ENCODE results near the gene TRIM58.

TRIM58 gene

DNA sequence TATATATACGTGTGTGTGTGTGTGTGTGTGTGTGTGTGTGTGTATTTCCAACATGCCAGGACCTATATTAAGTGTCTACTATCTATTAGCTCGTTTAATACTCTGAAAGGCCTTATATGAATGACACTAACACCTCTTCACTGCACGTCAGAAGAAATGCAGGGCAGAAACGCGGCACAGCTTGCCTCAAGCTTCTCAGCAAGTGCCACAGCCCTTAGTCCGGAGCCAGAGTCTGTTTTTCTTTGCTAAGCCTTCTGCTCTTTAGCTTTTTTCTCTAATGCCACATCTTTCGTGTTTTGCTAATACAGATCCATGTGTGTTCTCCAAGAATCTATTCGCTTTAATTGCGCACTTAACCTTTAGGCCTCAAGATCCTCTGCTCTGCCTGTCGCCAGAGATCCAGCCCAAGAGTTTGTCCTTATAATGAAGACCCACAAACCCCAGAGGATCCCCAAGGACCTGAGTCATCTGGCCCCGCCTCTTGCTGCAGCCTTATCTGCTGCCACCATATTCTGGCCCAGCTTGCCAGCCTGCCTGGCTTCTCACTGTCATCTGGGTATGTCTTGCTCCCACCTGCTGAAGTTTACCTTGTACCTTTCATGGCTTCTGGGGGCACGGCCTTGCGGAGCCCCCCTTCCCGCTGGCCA is 2.0 kb upstream of the TRIM58 start:
- no peak overlapping the region for H3K4me3 ChIP-seq (ENCODE audit: low read length)
- no peak for TF ChIP-seq ZNF274 (IDR thresholded peaks at IDR 0.05; ENCODE audit: low read depth, low read length)

DNA sequence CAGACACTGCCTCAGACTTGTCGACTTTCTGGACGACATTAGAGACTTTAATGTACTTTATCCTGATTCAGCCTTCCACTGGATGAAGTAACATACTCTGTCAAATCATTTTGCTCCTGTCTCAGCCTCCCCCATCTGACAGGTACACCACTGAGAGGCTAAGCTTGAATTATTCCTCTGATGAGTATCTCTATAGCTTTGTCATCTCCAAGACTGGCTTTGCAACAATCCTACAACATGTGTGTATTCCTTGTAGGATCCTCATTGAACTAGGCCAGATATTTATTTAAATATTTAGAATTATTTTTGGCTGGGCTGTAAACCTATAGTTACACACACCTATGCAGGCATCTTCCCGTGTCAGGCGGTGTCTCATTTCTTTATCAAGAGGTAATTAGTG is 1.1 kb upstream of the TRIM58 start:
- TF ChIP-seq ZNF274 (IDR thresholded peaks at IDR 0.05; ENCODE audit: low read depth, low read length): no peak

DNA sequence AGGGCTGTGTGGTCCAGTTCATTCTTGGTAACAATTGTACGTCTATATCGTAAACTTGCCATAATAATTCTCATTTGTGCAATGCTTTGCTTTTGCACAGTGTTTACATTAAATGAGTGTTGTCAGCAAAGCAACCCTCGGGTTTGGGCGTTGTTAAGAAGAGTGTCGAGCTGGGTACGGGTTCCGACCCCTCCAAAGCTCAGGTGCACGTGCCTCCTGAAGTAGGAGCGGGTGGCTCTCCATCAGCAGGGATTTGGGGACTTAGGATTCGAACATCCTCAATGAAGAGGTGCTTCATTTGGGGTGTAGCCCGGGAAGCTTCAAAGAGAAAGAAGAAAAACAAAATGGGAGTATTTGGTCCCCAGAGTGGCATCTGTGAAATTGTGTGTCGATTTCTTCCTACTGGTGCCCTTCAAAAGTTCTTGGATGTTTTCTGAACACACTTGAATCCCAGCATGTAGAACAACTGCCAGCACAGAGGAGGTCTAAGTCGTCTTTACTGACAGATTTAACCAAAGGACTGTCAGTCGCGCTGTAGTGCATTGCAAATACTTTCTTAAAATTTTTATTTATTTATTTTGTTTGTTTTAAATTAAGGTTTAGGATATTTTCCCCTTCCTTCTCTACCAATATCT is 1.1 kb downstream of the TRIM58 start:
- no peak overlapping the region for H3K4me3 ChIP-seq (ENCODE audit: low read length)
- TF ChIP-seq ZNF274 (IDR thresholded peaks at IDR 0.05; ENCODE audit: low read depth, low read length): no peak

More for the DNA sequence above, 1.1 kb upstream of the TRIM58 start:
- H3K4me3 ChIP-seq (ENCODE audit: low read length): no peak overlapping the region

DNA sequence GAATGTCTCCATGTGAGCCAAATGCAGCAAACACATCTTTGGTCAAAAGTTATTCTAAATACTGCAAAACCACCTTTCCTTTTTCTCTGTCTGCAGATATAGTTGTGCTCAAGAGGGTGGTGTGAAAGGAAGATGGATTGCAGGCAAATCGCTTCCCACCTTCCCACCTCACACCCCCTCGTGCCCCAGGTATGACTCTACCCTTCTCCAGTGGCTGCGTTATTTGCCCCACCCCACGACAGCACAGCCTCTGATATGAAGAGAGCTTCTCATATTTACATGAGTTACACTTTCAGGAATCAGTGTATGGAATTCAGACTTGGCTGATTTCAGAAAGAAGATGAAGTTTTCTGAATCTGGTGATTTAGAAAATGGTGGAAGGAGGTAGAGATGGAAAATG is 5.8 kb downstream of the TRIM58 start:
- TF ChIP-seq ZNF274 (IDR thresholded peaks at IDR 0.05; ENCODE audit: low read depth, low read length): no peak
- no peak overlapping the region for H3K4me3 ChIP-seq (ENCODE audit: low read length)

DNA sequence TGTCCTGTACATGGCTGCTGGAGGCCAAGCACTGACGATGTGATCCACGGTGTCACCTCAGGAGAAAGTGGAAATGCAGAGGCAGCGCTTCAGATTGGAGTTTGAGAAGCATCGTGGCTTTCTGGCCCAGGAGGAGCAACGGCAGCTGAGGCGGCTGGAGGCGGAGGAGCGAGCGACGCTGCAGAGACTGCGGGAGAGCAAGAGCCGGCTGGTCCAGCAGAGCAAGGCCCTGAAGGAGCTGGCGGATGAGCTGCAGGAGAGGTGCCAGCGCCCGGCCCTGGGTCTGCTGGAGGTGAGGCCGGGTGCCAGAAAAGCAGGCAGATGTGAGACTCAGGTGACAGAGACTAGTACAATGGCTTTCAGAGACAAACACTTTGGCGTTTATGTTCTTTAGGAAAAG is 7.7 kb downstream of the TRIM58 start:
- TF ChIP-seq ZNF274 (IDR thresholded peaks at IDR 0.05; ENCODE audit: low read depth, low read length): no peak
- H3K4me3 ChIP-seq (ENCODE audit: low read length): no peak overlapping the region

DNA sequence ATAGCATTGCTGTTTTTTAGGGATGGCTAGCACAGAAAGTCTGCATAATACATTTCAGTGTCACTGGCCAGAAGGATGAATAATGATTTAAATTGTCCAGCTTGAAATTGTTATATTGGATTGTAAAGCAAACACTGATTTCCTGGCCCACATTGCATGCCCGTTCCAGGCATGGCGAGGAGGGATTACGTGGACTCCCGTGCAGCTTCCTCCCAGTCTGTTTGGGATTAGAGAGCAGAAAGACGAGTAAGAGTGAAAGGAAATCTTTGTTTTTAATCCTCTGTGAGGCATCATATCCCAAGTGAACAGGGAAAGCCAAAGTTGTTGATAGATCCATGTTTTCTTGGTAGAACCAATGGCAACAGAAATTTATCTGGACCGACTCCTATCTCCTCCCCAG is 8.4 kb downstream of the TRIM58 start:
- no peak for TF ChIP-seq ZNF274 (IDR thresholded peaks at IDR 0.05; ENCODE audit: low read depth, low read length)
- no peak overlapping the region for H3K4me3 ChIP-seq (ENCODE audit: low read length)

DNA sequence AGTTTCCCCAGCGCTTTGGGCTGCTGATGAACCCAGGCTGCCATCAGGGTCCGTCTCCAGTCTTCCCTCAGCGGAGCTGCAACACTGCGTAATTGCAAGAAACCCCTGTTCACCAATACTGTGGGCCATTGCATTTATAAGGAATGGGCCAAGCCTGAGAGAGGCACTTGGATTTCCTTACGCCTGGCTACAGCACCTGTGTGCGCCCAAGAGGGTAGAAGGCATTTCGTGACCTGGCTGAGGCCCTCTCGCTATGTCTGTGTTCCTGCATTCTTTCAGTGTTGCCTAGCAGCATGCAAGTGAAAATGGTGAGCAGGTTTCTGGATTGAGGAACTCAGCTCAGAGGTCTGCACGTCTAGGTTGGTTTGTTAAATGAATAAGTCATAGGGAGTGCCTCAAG is 26.4 kb downstream of the TRIM58 start:
- TF ChIP-seq ZNF274 (IDR thresholded peaks at IDR 0.05; ENCODE audit: low read depth, low read length): no peak
- no peak overlapping the region for H3K4me3 ChIP-seq (ENCODE audit: low read length)

DNA sequence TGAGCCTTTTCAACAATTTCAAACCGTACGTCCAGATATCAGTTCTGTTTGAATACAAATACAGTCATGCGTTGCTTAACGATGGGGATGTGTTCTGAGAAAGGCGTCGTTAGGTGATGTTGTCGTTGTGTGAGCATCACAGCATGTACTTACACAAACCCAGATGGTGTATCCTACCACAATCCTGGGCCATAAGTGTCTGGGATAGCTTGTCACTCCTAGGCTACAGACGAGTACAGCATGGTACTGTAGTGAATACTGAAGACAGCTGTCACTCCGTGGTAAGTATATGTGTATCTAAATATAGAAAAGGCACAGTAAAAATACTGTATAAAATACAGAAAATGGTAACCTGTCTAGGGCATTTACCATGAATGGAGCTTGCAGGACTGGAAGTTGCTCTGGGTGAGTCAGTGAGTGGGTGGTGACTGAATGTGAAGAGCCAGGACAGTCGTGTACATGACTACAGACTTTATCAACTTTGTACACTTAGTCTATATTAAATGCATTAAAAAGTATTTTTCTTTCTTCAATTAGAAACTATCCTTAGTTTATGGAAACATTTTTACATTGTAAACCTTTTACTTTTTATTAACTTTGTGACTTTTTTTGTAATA is 27.9 kb downstream of the TRIM58 start:
- no peak for TF ChIP-seq ZNF274 (IDR thresholded peaks at IDR 0.05; ENCODE audit: low read depth, low read length)
- no peak overlapping the region for H3K4me3 ChIP-seq (ENCODE audit: low read length)

DNA sequence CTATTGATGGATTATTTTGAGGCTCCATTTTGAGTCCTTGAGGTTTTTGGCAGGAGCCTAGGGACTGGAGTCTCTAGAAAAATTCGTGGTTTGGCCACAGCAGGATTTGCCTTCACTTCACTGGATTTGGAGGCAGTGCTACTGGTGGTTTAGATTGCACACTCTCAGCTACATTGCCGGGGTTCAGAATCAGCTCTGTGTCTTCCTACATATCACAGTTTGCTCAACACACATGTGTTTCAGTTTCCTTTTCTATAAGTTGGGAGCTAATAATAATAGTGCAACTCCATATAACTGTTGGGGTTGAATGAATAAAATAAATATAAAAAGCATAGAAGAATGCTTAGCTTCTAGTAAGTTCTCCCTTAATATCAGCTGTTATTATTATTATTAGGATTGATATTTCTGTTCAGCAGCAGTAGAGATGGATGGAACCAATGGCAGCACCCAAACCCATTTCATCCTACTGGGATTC is 38.2 kb downstream of the TRIM58 start, which contains the start of gene OR2W3:
TSS of gene OR2W3 (plus strand) at position 425 of the 475 bp plus-strand sequence. CDS start at position 425, 0 bp downstream.
- H3K4me3 ChIP-seq (ENCODE audit: low read length): no peak within 1 kb of the TSS
- no peak for TF ChIP-seq ZNF274 (IDR thresholded peaks at IDR 0.05; ENCODE audit: low read depth, low read length)

DNA sequence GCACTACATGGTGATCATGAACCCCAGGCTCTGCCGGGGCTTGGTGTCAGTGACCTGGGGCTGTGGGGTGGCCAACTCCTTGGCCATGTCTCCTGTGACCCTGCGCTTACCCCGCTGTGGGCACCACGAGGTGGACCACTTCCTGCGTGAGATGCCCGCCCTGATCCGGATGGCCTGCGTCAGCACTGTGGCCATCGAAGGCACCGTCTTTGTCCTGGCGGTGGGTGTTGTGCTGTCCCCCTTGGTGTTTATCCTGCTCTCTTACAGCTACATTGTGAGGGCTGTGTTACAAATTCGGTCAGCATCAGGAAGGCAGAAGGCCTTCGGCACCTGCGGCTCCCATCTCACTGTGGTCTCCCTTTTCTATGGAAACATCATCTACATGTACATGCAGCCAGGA is 39.0 kb downstream of the TRIM58 start:
- TF ChIP-seq ZNF274 (IDR thresholded peaks at IDR 0.05; ENCODE audit: low read depth, low read length): no peak
- H3K4me3 ChIP-seq (ENCODE audit: low read length): no peak overlapping the region

DNA sequence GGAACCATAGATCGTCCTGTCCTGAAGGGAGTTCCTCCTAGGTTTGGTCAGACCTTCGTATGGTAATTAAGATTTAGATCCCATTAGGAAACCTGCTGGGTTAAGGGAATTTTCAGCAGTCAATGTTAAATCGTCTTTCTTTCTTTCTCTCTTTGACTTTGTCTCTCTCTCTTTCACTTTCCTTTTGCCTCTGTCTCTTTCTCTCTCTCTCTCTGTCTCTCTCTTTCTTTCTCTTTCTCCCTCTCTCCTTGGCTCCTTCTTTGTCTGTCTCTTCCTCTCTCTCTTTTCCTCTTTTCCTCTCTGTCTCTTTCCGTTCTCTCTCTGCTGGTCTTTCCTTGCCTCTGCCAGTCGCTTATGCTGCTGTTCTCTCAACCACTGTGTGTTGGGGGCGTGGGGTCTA is 47.1 kb downstream of the TRIM58 start:
- no peak overlapping the region for H3K4me3 ChIP-seq (ENCODE audit: low read length)
- no peak for TF ChIP-seq ZNF274 (IDR thresholded peaks at IDR 0.05; ENCODE audit: low read depth, low read length)

DNA sequence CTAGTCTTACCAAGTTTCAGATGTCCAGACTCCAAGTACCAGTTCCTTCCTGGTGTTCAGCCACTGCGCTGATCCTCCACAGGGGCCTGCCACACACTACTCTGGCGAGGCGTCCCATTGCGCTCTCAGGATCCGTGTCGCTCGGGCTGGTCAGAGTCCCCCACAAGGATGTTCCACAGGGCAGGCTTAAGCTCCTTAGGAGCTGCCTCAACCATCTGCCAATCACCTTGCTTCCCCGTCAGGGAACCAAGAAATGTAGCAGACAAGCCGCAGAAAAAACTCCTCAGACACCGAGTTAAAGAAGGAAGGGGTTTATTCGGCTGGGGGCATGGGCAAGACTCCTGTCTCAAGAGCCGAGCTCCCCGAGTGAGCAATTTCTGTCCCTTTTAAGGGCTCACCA is 48.2 kb downstream of the TRIM58 start:
- no peak overlapping the region for H3K4me3 ChIP-seq (ENCODE audit: low read length)
- no peak for TF ChIP-seq ZNF274 (IDR thresholded peaks at IDR 0.05; ENCODE audit: low read depth, low read length)

DNA sequence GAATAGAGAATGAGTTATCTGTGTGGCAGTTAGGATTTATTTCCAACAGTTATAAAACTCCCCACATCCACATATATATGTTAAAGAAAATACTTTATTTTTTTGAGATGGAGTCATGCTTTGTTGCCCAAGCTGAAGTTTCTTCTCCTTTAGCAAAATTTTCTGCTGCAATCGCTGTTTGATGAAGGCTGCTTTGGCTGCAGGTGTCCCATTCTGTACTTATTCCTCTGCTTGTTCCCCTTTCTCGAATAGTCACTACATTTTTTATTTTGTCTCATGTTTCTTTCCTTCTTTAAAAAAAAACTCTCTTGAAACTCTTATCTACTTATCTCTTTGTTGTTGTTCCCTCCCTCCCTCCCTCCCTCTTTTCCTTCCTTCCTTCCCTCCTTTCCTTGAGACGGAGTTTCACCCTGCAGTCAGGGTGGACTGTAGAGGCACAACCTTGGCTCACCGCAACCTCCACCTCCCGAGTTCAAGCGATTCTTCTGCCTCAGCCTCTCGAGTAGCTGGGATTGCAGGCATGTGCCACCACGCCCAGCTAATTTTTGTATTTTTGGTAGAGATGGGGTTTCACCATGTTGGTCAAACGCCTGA is 49.0 kb downstream of the TRIM58 start:
- no peak for TF ChIP-seq ZNF274 (IDR thresholded peaks at IDR 0.05; ENCODE audit: low read depth, low read length)
- H3K4me3 ChIP-seq (ENCODE audit: low read length): no peak overlapping the region

DNA sequence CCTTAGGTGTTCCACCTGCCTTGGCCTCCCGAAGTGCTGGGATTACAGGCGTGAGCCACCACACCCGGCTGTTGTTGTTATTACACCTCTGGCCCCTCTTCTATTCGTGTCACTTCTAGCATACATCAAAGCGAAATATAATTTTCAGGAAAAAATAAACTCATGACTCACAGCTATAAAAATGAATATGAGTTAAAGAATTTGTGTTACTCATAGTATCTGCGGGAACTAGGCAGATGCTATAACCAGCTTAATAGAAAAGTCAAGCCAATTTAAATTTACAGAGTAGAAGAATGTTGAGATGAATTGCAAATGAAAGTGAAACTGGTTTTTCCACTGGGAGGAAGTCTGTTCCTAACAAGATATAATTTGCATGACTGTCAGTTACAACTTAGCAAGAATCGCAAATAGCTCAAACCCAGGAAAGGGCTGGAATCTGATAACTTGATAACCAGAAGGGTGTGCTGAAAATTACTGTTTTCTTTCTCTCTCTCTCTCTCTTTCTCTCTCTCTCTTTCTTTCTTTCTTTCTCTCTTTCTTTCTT is 49.6 kb downstream of the TRIM58 start:
- H3K4me3 ChIP-seq (ENCODE audit: low read length): no peak overlapping the region
- no peak for TF ChIP-seq ZNF274 (IDR thresholded peaks at IDR 0.05; ENCODE audit: low read depth, low read length)

All from GM08714 (cell line).